H9 (cell line): ENCODE results near the gene TMEM59. TPM values are rescaled to one million over a fixed set of nuclear protein-coding genes. Genes with fewer than 3 reads are reported as not detected.
A peak's percentile ranks its signal among the peaks of the same experiment; 100 is the strongest.
"Not testable (repeated sequence)": the region's sequence is repeated elsewhere in the genome, so short reads cannot be mapped to it uniquely, and the experiment has no call there.

ENCODE experiments used
- DNase-seq: peaks from one replicate; pipeline ENCODE4 v3.0.0-alpha.2; 2017
- H2AFZ ChIP-seq: one replicate; pipeline ENCODE4 v1.6.1; 2013; ENCODE audit warnings: mild to moderate bottlenecking, low read length, control low read depth, moderate library complexity
- H2AK5ac ChIP-seq: 2 replicates; pipeline ENCODE4 v1.6.1; 2013; ENCODE audit warnings: low read length, control low read depth, mixed read lengths; ENCODE audit not compliant: insufficient read length
- H2BK120ac ChIP-seq: one replicate; pipeline ENCODE4 v1.6.1; 2013; ENCODE audit warnings: low read depth, mild to moderate bottlenecking, low read length, control low read depth, inconsistent platforms; ENCODE audit not compliant: poor library complexity, severe bottlenecking
- H2BK12ac ChIP-seq: 2 replicates; pipeline ENCODE4 v1.6.1; 2013; ENCODE audit warnings: low read length, control low read depth, mixed read lengths, low read depth; ENCODE audit not compliant: insufficient read length
- H2BK15ac ChIP-seq: 2 replicates; pipeline ENCODE4 v1.6.1; 2013; ENCODE audit warnings: low read depth, low read length, control low read depth
- H2BK20ac ChIP-seq: one replicate; pipeline ENCODE4 v1.6.1; 2013; ENCODE audit warnings: low read depth, mild to moderate bottlenecking, low read length, control low read depth, inconsistent platforms; ENCODE audit not compliant: poor library complexity, severe bottlenecking
- H2BK5ac ChIP-seq: 2 replicates; pipeline ENCODE4 v1.6.1; 2013; ENCODE audit warnings: low read length, control low read depth, mixed read lengths; ENCODE audit not compliant: insufficient read length
- H3K14ac ChIP-seq: 2 replicates; pipeline ENCODE4 v1.6.1; 2013; ENCODE audit warnings: low read length, control low read depth; ENCODE audit not compliant: insufficient read depth
- H3K18ac ChIP-seq: 2 replicates; pipeline ENCODE4 v1.6.1; 2013; ENCODE audit warnings: low read depth, mild to moderate bottlenecking, mixed read lengths, low read length, control low read depth; ENCODE audit not compliant: insufficient read length
- H3K23ac ChIP-seq: 2 replicates; pipeline ENCODE4 v1.6.1; 2013; ENCODE audit warnings: low read length, control low read depth, mixed read lengths, low read depth; ENCODE audit not compliant: insufficient read length
- H3K23me2 ChIP-seq: 2 replicates; pipeline ENCODE4 v1.6.1; 2013; ENCODE audit warnings: low read depth, mild to moderate bottlenecking, mixed read lengths, low read length, control low read depth; ENCODE audit not compliant: insufficient read length, poor library complexity, severe bottlenecking
- H3K27ac ChIP-seq: 2 replicates; pipeline ENCODE4 v1.5.1; 2013; ENCODE audit warnings: low read length, control low read depth, mixed read lengths, low read depth; ENCODE audit not compliant: insufficient read length
- H3K27me3 ChIP-seq: 2 replicates; pipeline ENCODE4 v1.6.1; 2013; ENCODE audit warnings: low read length, control low read depth, inconsistent platforms; ENCODE audit not compliant: insufficient read depth
- H3K4ac ChIP-seq: 2 replicates; pipeline ENCODE4 v1.6.1; 2013; ENCODE audit warnings: low read depth, mild to moderate bottlenecking, control low read depth, inconsistent platforms, low read length, moderate library complexity
- H3K4me1 ChIP-seq: 2 replicates; pipeline ENCODE4 v1.6.1; 2013; ENCODE audit warnings: low read length, control low read depth, inconsistent platforms; ENCODE audit not compliant: insufficient read depth
- H3K4me2 ChIP-seq: 2 replicates; pipeline ENCODE4 v1.6.1; 2013; ENCODE audit warnings: low read length, control low read depth, mixed read lengths; ENCODE audit not compliant: insufficient read length, insufficient read depth
- H3K56ac ChIP-seq: 2 replicates; pipeline ENCODE4 v1.6.1; 2013; ENCODE audit warnings: low read depth, mild to moderate bottlenecking, mixed read lengths, low read length, control low read depth; ENCODE audit not compliant: insufficient read length
- H3K79me1 ChIP-seq: 2 replicates; pipeline ENCODE4 v1.6.1; 2013; ENCODE audit warnings: low read depth, mild to moderate bottlenecking, moderate library complexity, low read length, control low read depth, inconsistent platforms; ENCODE audit not compliant: insufficient read depth, poor library complexity, severe bottlenecking
- H3K79me2 ChIP-seq: 2 replicates; pipeline ENCODE4 v1.6.1; 2013; ENCODE audit warnings: low read length, control low read depth, inconsistent platforms; ENCODE audit not compliant: insufficient read depth
- H3K9ac ChIP-seq: 2 replicates; pipeline ENCODE4 v1.6.1; 2013; ENCODE audit warnings: low read length, control low read depth, mixed read lengths; ENCODE audit not compliant: insufficient read length; ENCODE audit errors: extremely low read depth
- H3K9me3 ChIP-seq: one replicate; pipeline ENCODE4 v1.6.1; 2013; ENCODE audit warnings: low read depth, low read length, inconsistent platforms; ENCODE audit not compliant: control insufficient read depth
- H3T11ph ChIP-seq: one replicate; pipeline ENCODE4 v1.6.1; 2013; ENCODE audit warnings: mild to moderate bottlenecking, low read length, control low read depth, inconsistent platforms
- H4K20me1 ChIP-seq: one replicate; pipeline ENCODE4 v1.6.1; 2013; ENCODE audit not compliant: control insufficient read depth, insufficient read length, insufficient read depth
- H4K5ac ChIP-seq: 2 replicates; pipeline ENCODE4 v1.6.1; 2013; ENCODE audit warnings: low read depth, mild to moderate bottlenecking, mixed read lengths, low read length, control low read depth; ENCODE audit not compliant: insufficient read length
- H4K8ac ChIP-seq: replicated peaks from 2 replicates; pipeline ENCODE4 v1.6.1; 2013; ENCODE audit warnings: low read length, control low read depth, mixed read lengths, low read depth; ENCODE audit not compliant: insufficient read length
- H4K91ac ChIP-seq: 2 replicates; pipeline ENCODE4 v1.6.1; 2013; ENCODE audit warnings: low read depth, mild to moderate bottlenecking, moderate library complexity, mixed read lengths, low read length, control low read depth; ENCODE audit not compliant: insufficient read length
- H3K27ac Mint-ChIP-seq, 3 experiments: 2 replicates in 2 of 3; 3 replicates in 1 of 3; pipeline ENCODE4 v1.8.0; 2020 to 2021; ENCODE audit warnings: mixed read lengths in 3 of 3, mild to moderate bottlenecking in 1 of 3, moderate library complexity in 1 of 3
- H3K27me3 Mint-ChIP-seq: 2 replicates; pipeline ENCODE4 v1.8.0; 2021; ENCODE audit warnings: low read depth, mild to moderate bottlenecking, moderate library complexity, mixed read lengths
- H3K36me3 Mint-ChIP-seq, 3 experiments: 2 replicates in 2 of 3; 3 replicates in 1 of 3; pipeline ENCODE4 v1.8.0; 2020 to 2021; ENCODE audit warnings: low read depth in 3 of 3, mixed read lengths in 3 of 3; ENCODE audit not compliant: insufficient read depth in 1 of 3
- H3K4me1 Mint-ChIP-seq, 2 experiments: 2 replicates each; pipeline ENCODE4 v1.8.0; 2020; ENCODE audit warnings: mixed read lengths in 2 of 2
- H3K4me3 Mint-ChIP-seq, 2 experiments: 2 replicates in 1 of 2; 3 replicates in 1 of 2; pipeline ENCODE4 v1.8.0; 2020 to 2021; ENCODE audit warnings: mild to moderate bottlenecking in 2 of 2, mixed read lengths in 2 of 2, moderate library complexity in 1 of 2
- H3K9me3 Mint-ChIP-seq, 2 experiments: 2 replicates in 1 of 2; 3 replicates in 1 of 2; pipeline ENCODE4 v1.8.0; 2020; ENCODE audit warnings: mild to moderate bottlenecking in 2 of 2, mixed read lengths in 2 of 2, moderate library complexity in 1 of 2
- WGBS: extraction: QIAGEN DNeasy Blood & Tissue Kit; methylation state at CpG from one replicate; pipeline ENCODE4 v1.1.7; 2013; ENCODE audit warnings: missing lambda C conversion rate, low lambda C conversion rate, mixed read lengths; ENCODE audit not compliant: insufficient read length; ENCODE audit errors: extremely low coverage; 5-methylcytosine and 5-hydroxymethylcytosine counted together
- total RNA-seq: library from RNA; stranded (reverse); gene quantifications from 2 replicates; pipeline ENCODE4 v1.2.1, GENCODE V29; 2021
- TF ChIP-seq, protein P1 (sequence below): fragments of 200-600 bp; sonication (generic); conservative IDR thresholded peaks from 3 replicates; pipeline ENCODE4 v1.8.0; 2021; ENCODE audit warnings: antibody characterized with exemption, mild to moderate bottlenecking

TMEM59 gene
- total RNA-seq, 1 experiment from 2014 or later, result 111 TPM

GRCh38 chr1:54027848-54028247 lies 25.2 kb downstream of the TMEM59 start:
- Histone ChIP-seq H3K4ac (no peak overlapping the region), H3K9me3 (no peaks in the 10 kb centered on the region), H4K8ac (no peak overlapping the region), H3K79me1 (no peaks in the 10 kb centered on the region), H3K9ac (no peak overlapping the region), H4K20me1 (no peaks in the 10 kb centered on the region), H3K23ac (no peak overlapping the region), H3K4me2 (no peak overlapping the region), H3K18ac (no peak overlapping the region), H3K14ac (no peak overlapping the region), H2AK5ac (no peak overlapping the region), H3K56ac (no peak overlapping the region), H4K91ac (no peak overlapping the region), H2BK15ac (no peak overlapping the region), H2BK20ac (no peak overlapping the region), H3K23me2 (no peaks in the 10 kb centered on the region), H2BK12ac (no peak overlapping the region), H3K4me1 (no peaks in the 10 kb centered on the region), H3K27ac (no peak overlapping the region), H4K5ac (no peak overlapping the region), H3K79me2 (no peaks in the 10 kb centered on the region), H2BK120ac (no peak overlapping the region), H2BK5ac (no peak overlapping the region), H2AFZ (no peak overlapping the region), H3T11ph (no peak overlapping the region), H3K27me3 (no peaks in the 10 kb centered on the region)
- peaks cover 2 to 23% (median 9%) of the 10 kb centered on the region in 3 experiments; a peak in 6 of 7 replicates for H3K36me3 Mint-ChIP-seq
- no peaks in the 10 kb centered on the region for H3K9me3 Mint-ChIP-seq
- H3K27ac Mint-ChIP-seq, result peak overlapping the region in 1 of 3 experiments; percentile 14; a peak in 1 of 7 replicates
- WGBS, result no CpG with 5 or more reads among the region's 5 CpGs
- no peak for DNase-seq
- TF ChIP-seq, protein P1, sequence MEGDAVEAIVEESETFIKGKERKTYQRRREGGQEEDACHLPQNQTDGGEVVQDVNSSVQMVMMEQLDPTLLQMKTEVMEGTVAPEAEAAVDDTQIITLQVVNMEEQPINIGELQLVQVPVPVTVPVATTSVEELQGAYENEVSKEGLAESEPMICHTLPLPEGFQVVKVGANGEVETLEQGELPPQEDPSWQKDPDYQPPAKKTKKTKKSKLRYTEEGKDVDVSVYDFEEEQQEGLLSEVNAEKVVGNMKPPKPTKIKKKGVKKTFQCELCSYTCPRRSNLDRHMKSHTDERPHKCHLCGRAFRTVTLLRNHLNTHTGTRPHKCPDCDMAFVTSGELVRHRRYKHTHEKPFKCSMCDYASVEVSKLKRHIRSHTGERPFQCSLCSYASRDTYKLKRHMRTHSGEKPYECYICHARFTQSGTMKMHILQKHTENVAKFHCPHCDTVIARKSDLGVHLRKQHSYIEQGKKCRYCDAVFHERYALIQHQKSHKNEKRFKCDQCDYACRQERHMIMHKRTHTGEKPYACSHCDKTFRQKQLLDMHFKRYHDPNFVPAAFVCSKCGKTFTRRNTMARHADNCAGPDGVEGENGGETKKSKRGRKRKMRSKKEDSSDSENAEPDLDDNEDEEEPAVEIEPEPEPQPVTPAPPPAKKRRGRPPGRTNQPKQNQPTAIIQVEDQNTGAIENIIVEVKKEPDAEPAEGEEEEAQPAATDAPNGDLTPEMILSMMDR, result no peak
- no peak overlapping the region for H3K4me3 Mint-ChIP-seq
- H3K4me1 Mint-ChIP-seq, result no peaks in the 10 kb centered on the region
- no peaks in the 10 kb centered on the region for H3K27me3 Mint-ChIP-seq

- not testable (repeated sequence) for H3K4me2 ChIP-seq, H4K5ac ChIP-seq, H3K79me2 ChIP-seq, H2AFZ ChIP-seq, H3K9ac ChIP-seq, H2BK12ac ChIP-seq, H3K18ac ChIP-seq, H3K27me3 Mint-ChIP-seq, H4K91ac ChIP-seq, H2BK5ac ChIP-seq, H3K27me3 ChIP-seq, H2BK20ac ChIP-seq, H3K27ac Mint-ChIP-seq, H3K9me3 ChIP-seq, H3K27ac ChIP-seq, H4K20me1 ChIP-seq, H3K4me1 ChIP-seq, H3K4me3 Mint-ChIP-seq, H3K23me2 ChIP-seq, H3K36me3 Mint-ChIP-seq, H3K9me3 Mint-ChIP-seq, H3K14ac ChIP-seq, H3K4ac ChIP-seq, H2BK15ac ChIP-seq, H2AK5ac ChIP-seq, H3K56ac ChIP-seq, H4K8ac ChIP-seq, H3K79me1 ChIP-seq, H2BK120ac ChIP-seq, H3T11ph ChIP-seq, H3K23ac ChIP-seq, DNase-seq, H3K4me1 Mint-ChIP-seq
- no CpG with 5 or more reads among the region's 1 CpG for WGBS
Measured at GRCh38 chr1:54024811-54025210, 28.2 kb downstream of the TMEM59 start.
